Left forelimb (tissue), 1 donor: ENCODE results near the gene MPPED2.
A peak's percentile ranks its signal among the peaks of the same experiment; 100 is the strongest.

Source experiments
- DNase-seq: peaks from one replicate; pipeline ENCODE4 v3.0.0-alpha.2; 2018; ENCODE audit warnings: low spot score

MPPED2 gene

GRCh38 chr11:30420233-30420787 lies 165.8 kb downstream of the MPPED2 start:
- DNase-seq = no peak

GRCh38 chr11:30414806-30415205 lies 171.3 kb downstream of the MPPED2 start:
- no peak for DNase-seq

GRCh38 chr11:30414244-30414643 lies 171.9 kb downstream of the MPPED2 start:
- no peak for DNase-seq

- DNase-seq = no peak
Observed at GRCh38 chr11:30412509-30412908, 173.6 kb downstream of the MPPED2 start.

- DNase-seq = no peak
Observed at GRCh38 chr11:30411383-30411782, 174.8 kb downstream of the MPPED2 start.

- no peak for DNase-seq
Observed at GRCh38 chr11:30406978-30407762, 179.0 kb downstream of the MPPED2 start.

- no peak for DNase-seq
Observed at GRCh38 chr11:30405385-30405784, 180.8 kb downstream of the MPPED2 start.

GRCh38 chr11:30404136-30404535 lies 182.0 kb downstream of the MPPED2 start:
- no peak for DNase-seq

- DNase-seq = no peak
Observed at GRCh38 chr11:30395751-30396150, 190.4 kb downstream of the MPPED2 start.

GRCh38 chr11:30393012-30393411 lies 193.1 kb downstream of the MPPED2 start:
- no peak for DNase-seq

GRCh38 chr11:30392221-30392784 lies 193.8 kb downstream of the MPPED2 start:
- DNase-seq = no peak

- DNase-seq = no peak
Observed at GRCh38 chr11:30388957-30389356, 197.2 kb downstream of the MPPED2 start.

- peak; percentile 71 for DNase-seq
Observed at GRCh38 chr11:30387891-30388861, 198.0 kb downstream of the MPPED2 start.

GRCh38 chr11:30381879-30382278 lies 204.3 kb downstream of the MPPED2 start:
- DNase-seq = no peak

GRCh38 chr11:30380846-30381245 lies 205.3 kb downstream of the MPPED2 start:
- DNase-seq = no peak

GRCh38 chr11:30377347-30377746 lies 208.8 kb downstream of the MPPED2 start:
- no peak for DNase-seq

- DNase-seq = no peak
Observed at GRCh38 chr11:30370164-30370563, 216.0 kb downstream of the MPPED2 start.

- DNase-seq = no peak
Observed at GRCh38 chr11:30368394-30368793, 217.8 kb downstream of the MPPED2 start.

- DNase-seq = no peak
Observed at GRCh38 chr11:30365793-30366517, 220.2 kb downstream of the MPPED2 start.

GRCh38 chr11:30364837-30365482 lies 221.2 kb downstream of the MPPED2 start:
- no peak for DNase-seq
